Camera-type eye (tissue), 1 donor: ENCODE measurements around the gene IFNA14. TPM values are rescaled to one million over a fixed set of nuclear protein-coding genes. Genes with fewer than 3 reads are reported as not detected.

Experiments used
- total RNA-seq: library from RNA; depleted of rRNA; stranded (reverse); fragments of >200 nt; gene quantifications from one replicate; pipeline ENCODE4 v1.2.3, GENCODE V29; 2014

The IFNA14 gene
- not detected for total RNA-seq

DNA sequence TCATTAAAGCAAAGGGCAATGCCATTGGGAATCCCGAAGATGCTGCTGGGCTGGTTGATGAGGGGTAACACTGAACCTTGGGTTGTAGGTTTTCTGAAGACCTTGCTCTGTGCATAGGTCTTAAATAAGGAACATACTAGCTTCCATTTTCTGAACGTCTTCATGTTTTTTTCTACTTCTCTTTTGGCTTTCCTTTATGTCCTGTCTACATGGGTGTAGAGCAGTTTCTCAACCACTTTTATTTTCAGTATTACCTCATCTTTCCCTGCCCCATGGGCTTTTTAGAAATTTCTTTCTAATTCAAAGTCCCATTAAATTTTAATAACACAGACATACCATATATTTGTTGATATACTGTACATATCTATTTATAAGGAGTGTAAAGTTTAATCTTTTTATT, at the start of gene IFNA14:
Gene IFNA14, minus strand, starts transcription at position 95 of the 400 bp plus-strand sequence. Its CDS starts 70 bp downstream, at position 25.

DNA sequence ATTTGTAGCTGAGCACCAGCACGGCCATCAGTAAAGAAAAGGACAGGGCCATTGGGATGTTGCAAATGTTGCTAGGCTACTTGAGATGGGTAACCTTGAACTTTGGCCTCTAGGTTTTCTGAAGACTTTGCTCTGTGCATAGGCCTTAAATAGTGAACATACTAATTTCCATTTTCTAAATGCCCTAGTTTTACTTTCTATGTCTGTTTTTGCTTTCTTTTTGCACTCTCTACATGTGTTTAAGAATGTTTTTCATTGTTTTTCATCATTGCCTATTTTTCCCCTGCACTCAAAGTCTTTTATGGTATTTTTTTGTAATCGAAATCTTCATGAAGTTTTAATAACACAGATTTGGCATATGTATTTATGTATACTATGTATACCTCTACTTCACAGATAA, 11.7 kb downstream of the IFNA14 start, which contains the start of gene IFNA17:
Gene IFNA17, minus strand, starts transcription at position 101 of the 400 bp plus-strand sequence. Its CDS starts 49 bp downstream, at position 52.

DNA sequence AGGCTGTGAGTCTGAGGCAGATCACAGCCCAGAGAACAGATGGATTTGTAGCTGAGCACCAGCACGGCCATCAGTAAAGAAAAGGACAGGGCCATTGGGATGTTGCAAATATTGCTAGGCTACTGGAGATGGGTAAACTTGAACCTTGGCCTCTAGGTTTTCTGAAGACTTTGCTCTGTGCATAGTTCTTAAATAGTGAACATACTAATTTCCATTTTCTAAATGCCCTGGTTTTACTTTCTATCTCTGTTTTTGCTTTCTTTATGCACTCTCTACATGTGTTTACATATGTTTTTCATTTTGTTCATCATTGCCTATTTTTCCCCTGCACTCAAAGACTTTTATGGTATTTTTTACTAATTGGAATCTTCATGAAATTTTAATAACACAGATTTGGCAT, 22.6 kb downstream of the IFNA14 start, which contains the start of gene IFNA16:
Gene IFNA16, minus strand, starts transcription at position 101 of the 400 bp plus-strand sequence. Its CDS starts 6 bp downstream, at position 95.

DNA sequence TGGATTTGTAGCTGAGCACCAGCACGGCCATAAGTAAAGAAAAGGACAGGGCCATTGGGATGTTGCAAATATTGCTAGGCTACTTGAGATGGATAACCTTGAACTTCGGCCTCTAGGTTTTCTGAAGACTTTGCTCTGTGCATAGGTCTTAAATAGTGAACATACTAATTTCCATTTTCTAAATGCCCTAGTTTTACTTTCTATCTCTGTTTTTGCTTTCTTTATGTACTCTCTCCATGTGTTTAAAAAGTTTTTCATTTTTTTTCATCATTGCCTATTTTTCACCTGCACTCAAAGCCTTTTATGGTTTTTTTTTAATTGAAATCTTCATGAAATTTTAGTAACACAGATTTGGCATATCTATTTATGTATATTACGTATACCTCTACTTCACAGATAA, 32.8 kb downstream of the IFNA14 start, which contains the start of gene IFNA10:
Gene IFNA10, minus strand, starts transcription at position 101 of the 400 bp plus-strand sequence. Its CDS starts 46 bp downstream, at position 55.

DNA sequence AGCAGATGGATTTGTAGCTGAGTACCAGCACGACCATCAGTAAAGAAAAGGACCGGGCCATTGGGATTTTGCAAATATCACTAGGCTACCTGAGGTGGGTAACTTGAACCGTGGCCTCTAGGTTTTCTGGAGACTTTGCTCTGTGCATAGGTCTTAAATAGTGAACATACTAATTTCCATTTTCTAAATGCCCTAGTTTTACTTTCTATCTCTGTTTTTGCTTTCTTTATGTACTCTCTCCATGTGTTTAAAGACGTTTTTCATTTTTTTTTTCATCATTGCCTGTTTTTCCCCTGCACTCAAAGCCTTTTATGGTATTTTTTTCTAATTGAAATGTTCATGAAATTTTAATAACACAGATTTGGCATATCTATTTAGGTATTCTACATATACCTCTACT, 37.7 kb downstream of the IFNA14 start, which contains the start of gene IFNA7:
Gene IFNA7, minus strand, starts transcription at position 101 of the 400 bp plus-strand sequence. Its CDS starts 40 bp downstream, at position 61.

Other genes starting within 250 kb of the IFNA14 start
- 5.1 TPM for gene HACD4, start 208.4 kb downstream of the IFNA14 start, total RNA-seq
- not detected for gene IFNB1, start 162.1 kb downstream of the IFNA14 start, total RNA-seq
- gene IFNW1, start 98.2 kb downstream of the IFNA14 start, total RNA-seq, result not detected
- gene IFNA21, start 73.3 kb downstream of the IFNA14 start, total RNA-seq, result not detected
- gene IFNA4, start 52.4 kb downstream of the IFNA14 start, total RNA-seq, result not detected
- not detected for gene IFNA7, start 37.8 kb downstream of the IFNA14 start, total RNA-seq
- gene IFNA10, start 32.9 kb downstream of the IFNA14 start, total RNA-seq, result not detected
- gene IFNA16, start 22.7 kb downstream of the IFNA14 start, total RNA-seq, result not detected
- gene IFNA17, start 11.8 kb downstream of the IFNA14 start, total RNA-seq, result not detected
- not detected for gene IFNA5, start 65.3 kb upstream of the IFNA14 start, total RNA-seq
- gene KLHL9, start 95.4 kb upstream of the IFNA14 start, total RNA-seq, result 68.1 TPM
- not detected for gene IFNA6, start 110.9 kb upstream of the IFNA14 start, total RNA-seq
- gene IFNA13, start 128.1 kb upstream of the IFNA14 start, total RNA-seq, result not detected
- not detected for gene IFNA2, start 145.4 kb upstream of the IFNA14 start, total RNA-seq
- gene IFNA8, start 169.1 kb upstream of the IFNA14 start, total RNA-seq, result not detected
- not detected for gene IFNA1, start 200.4 kb upstream of the IFNA14 start, total RNA-seq
- gene IFNE, start 242.3 kb upstream of the IFNA14 start, total RNA-seq, result not detected